Naive thymus-derived CD4-positive, alpha-beta T cell (primary cell): ENCODE data around the gene TMEM59L. TPM values are rescaled to one million over a fixed set of nuclear protein-coding genes. Genes with fewer than 3 reads are reported as not detected.

Source experiments
- ATAC-seq: fragments of 150-1000 bp; cut with Tn5 transposase; 2 replicates; pipeline ENCODE4 v1.10.0; 2021; ENCODE audit warnings: mild to moderate bottlenecking, moderate library complexity
- CTCF ChIA-PET: fragments of 350-600 bp; sonication (Branson Sonifier 250); formaldehyde crosslinking; loops from one replicate; lab custom pipeline; 2021; ENCODE audit warnings: antibody characterized with exemption; lab: Charles Lee
- POLR2A ChIA-PET: fragments of 350-600 bp; sonication (Branson Sonifier 250); formaldehyde crosslinking; loops from one replicate; lab custom pipeline; 2021; ENCODE audit warnings: antibody characterized with exemption, inconsistent platforms; lab: Charles Lee
- DNase-seq, 9 donors: peaks; one replicate each; pipeline versions ENCODE4 v3.0.0 to v3.0.0-alpha.2; 2020 to 2022; ENCODE audit warnings: mixed read lengths in 1 of 9
- H3K27ac ChIP-seq: one replicate; pipeline ENCODE4 v1.7.0; 2013; ENCODE audit warnings: mild to moderate bottlenecking, low read depth, low read length, moderate library complexity
- H3K27me3 ChIP-seq, 2 donors: one replicate each; pipeline ENCODE4 v1.7.0; 2013; ENCODE audit warnings: low read length in 2 of 2, mild to moderate bottlenecking in 2 of 2, moderate library complexity in 2 of 2; ENCODE audit not compliant: control insufficient read depth in 2 of 2, insufficient read depth in 2 of 2
- H3K36me3 ChIP-seq, 3 experiments: 1 replicate in 2 of 3; 2 replicates in 1 of 3; pipeline ENCODE4 v1.7.0; 2013; ENCODE audit warnings: low read length in 3 of 3, mild to moderate bottlenecking in 3 of 3, moderate library complexity in 1 of 3; ENCODE audit not compliant: insufficient read depth in 3 of 3, control insufficient read depth in 2 of 3
- H3K4me1 ChIP-seq, 2 donors: one replicate each; pipeline ENCODE4 v1.7.0; 2013; ENCODE audit warnings: low read length in 2 of 2, mild to moderate bottlenecking in 2 of 2, moderate library complexity in 1 of 2; ENCODE audit not compliant: control insufficient read depth in 2 of 2, insufficient read depth in 2 of 2
- H3K4me3 ChIP-seq: 2 replicates; pipeline ENCODE4 v1.7.0; 2013; ENCODE audit warnings: mild to moderate bottlenecking, low read length
- H3K9me3 ChIP-seq, 3 experiments: 1 replicate in 2 of 3; 2 replicates in 1 of 3; pipeline ENCODE4 v1.7.0; 2013; ENCODE audit warnings: low read length in 3 of 3; ENCODE audit not compliant: control insufficient read depth in 2 of 3
- H3K27ac Mint-ChIP-seq, 9 donors: one replicate each; pipeline ENCODE4 v1.8.0; 2020 to 2022; ENCODE audit warnings: mixed read lengths in 9 of 9, mild to moderate bottlenecking in 8 of 9, moderate library complexity in 5 of 9, inconsistent platforms in 2 of 9
- H3K27me3 Mint-ChIP-seq, 5 donors: one replicate each; pipeline ENCODE4 v1.8.0; 2021 to 2022; ENCODE audit warnings: mixed read lengths in 5 of 5, mild to moderate bottlenecking in 1 of 5
- H3K36me3 Mint-ChIP-seq, 5 donors: one replicate each; pipeline ENCODE4 v1.8.0; 2020 to 2022; ENCODE audit warnings: mixed read lengths in 5 of 5, mild to moderate bottlenecking in 3 of 5, inconsistent platforms in 1 of 5
- H3K4me1 Mint-ChIP-seq, 7 donors: one replicate each; pipeline ENCODE4 v1.8.0; 2020 to 2022; ENCODE audit warnings: mixed read lengths in 7 of 7, mild to moderate bottlenecking in 3 of 7, inconsistent platforms in 1 of 7
- H3K4me3 Mint-ChIP-seq, 10 donors: one replicate each; pipeline ENCODE4 v1.8.0; 2020 to 2022; ENCODE audit warnings: mild to moderate bottlenecking in 10 of 10, mixed read lengths in 10 of 10, moderate library complexity in 6 of 10, inconsistent platforms in 2 of 10
- H3K9me3 Mint-ChIP-seq, 11 donors: one replicate each; pipeline ENCODE4 v1.8.0; 2020 to 2022; ENCODE audit warnings: mixed read lengths in 11 of 11, mild to moderate bottlenecking in 4 of 11, inconsistent platforms in 1 of 11, moderate library complexity in 1 of 11
- intact Hi-C, 2 donors: fragments of 100-400 bp; cut with micrococcal nuclease; formaldehyde crosslinking; loops; one replicate each; pipeline ENCODE4 v1.15.1; 2023
- polyA plus RNA-seq, 2 donors: library from polyadenylated mRNA; unstranded; fragments of 300-500 nt; fragmentation: Illumina TruSeq; gene quantifications; one replicate each; pipeline ENCODE4 v1.2.3, GENCODE V29; 2021
- total RNA-seq, 6 experiments: library from RNA in 5 of 6; stranded (reverse) in 5 of 6; gene quantifications; 1 replicate in 5 of 6; 2 replicates in 1 of 6; pipeline ENCODE4 v1.2.3 and lab custom pipeline; 2021 to 2026

TMEM59L gene
- total and polyA plus RNA-seq, 7 experiments from 2014 or later, result 0.22 to 0.74 (median 0.30) TPM; not detected in 3

DNA sequence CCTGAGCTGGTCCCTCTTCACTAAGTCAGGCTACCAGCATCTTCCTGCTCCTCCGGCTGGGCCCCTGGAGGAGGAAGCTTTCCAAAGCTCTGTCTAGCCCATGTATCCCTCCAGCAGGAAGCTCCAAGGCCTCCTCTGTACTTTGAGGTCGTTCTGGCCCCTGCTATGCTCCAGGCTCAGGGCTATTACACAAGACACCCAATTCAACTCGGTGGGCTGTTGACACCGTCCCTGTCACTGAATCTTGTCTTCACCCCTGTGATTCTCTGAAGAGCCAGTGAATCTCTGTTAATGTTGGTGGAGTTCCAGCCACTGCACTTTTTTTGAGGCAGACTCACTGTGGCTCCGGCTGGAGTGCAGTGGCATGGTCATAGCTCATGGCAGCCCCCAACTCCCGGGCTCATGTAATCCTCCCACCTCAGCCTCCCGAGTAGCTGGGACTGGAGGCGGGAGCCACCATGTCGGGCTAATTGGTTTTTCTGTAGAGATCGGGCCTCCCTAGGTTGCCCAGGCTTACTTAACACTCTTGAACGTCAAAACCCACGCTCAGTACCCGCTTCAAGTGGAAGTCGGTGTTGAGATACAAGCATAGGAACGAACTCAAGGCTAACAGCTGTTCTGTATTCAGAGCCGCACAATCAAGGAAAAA lies 24.6 kb upstream of the TMEM59L start:
- ChIA-PET POLR2A (interaction anchor here (1.2 to 2.9 kb wide), 12 partner anchors 12 to 332 kb away, joined by 3 to 47 read pairs (median 10); partner anchors contain the start of genes COPE, DDX49, ELL and FKBP8), CTCF (interaction anchor here (0.7 to 2.2 kb wide), 9 partner anchors 15 to 325 kb away, joined by 3 to 10 read pairs (median 4); partner anchors contain the start of gene KXD1)
- intact Hi-C loops, result loop anchor here (1.0 to 10.0 kb wide), 8 partner anchors 17 to 331 kb away; partner anchors contain the start of genes UBA52 (in 2 of the 2), COPE (in 1 of the 2), CRTC1 (in 1 of the 2) and DDX49 (in 1 of the 2)
- peak overlapping the region; percentile 88 for H3K27ac ChIP-seq
- peaks cover 0 to 7% (median 0%) of the 10 kb centered on the region in 3 experiments for H3K36me3 ChIP-seq
- ATAC-seq (peak; percentile 2), DNase-seq (no peak)
- Mint-ChIP-seq H3K9me3 (peaks cover 0 to 2% (median 0%) of the 10 kb centered on the region in 11 donors), H3K27me3 (no peaks in the 10 kb centered on the region), H3K27ac (peak overlapping the region; percentile 89 to 96 (median 93)), H3K36me3 (peaks cover 0 to 18% (median 0%) of the 10 kb centered on the region in 5 donors), H3K4me1 (peaks cover 20 to 52% (median 38%) of the 10 kb centered on the region in 7 donors), H3K4me3 (peak overlapping the region; percentile 80 to 95 (median 92))
- peak overlapping the region; percentile 72 for H3K4me3 ChIP-seq
- no peaks in the 10 kb centered on the region for H3K27me3 ChIP-seq
- H3K4me1 ChIP-seq, result peaks cover 18 to 33% of the 10 kb centered on the region in 2 donors
- no peaks in the 10 kb centered on the region for H3K9me3 ChIP-seq

- peaks cover 18 to 33% of the 10 kb centered on the region in 2 donors for H3K4me1 ChIP-seq
- Mint-ChIP-seq H3K27me3 (peaks cover 0 to 3% (median 0%) of the 10 kb centered on the region in 5 donors), H3K27ac (peak within 1 kb of the TSS; percentile 89 to 96 (median 93)), H3K4me1 (peaks cover 20 to 56% (median 42%) of the 10 kb centered on the region in 7 donors), H3K9me3 (peaks cover 0 to 2% (median 0%) of the 10 kb centered on the region in 11 donors), H3K4me3 (peak within 1 kb of the TSS; percentile 80 to 95 (median 92)), H3K36me3 (peaks cover 0 to 18% (median 0%) of the 10 kb centered on the region in 5 donors)
- H3K9me3 ChIP-seq, result no peaks in the 10 kb centered on the region
- H3K27ac ChIP-seq, result peak within 1 kb of the TSS; percentile 88
- ChIA-PET POLR2A (interaction anchor here (0.6 to 2.9 kb wide), 18 partner anchors 13 to 332 kb away, joined by 3 to 47 read pairs (median 6); partner anchors contain the start of genes COPE, DDX49, ELL and FKBP8), CTCF (interaction anchor here (0.7 to 2.2 kb wide), 12 partner anchors 16 to 324 kb away, joined by 3 to 10 read pairs (median 4); partner anchors contain the start of genes KXD1 and UBA52)
- peak; percentile 77 to 92 (median 89) for DNase-seq
- peak within 1 kb of the TSS; percentile 72 for H3K4me3 ChIP-seq
- no peaks in the 10 kb centered on the region for H3K27me3 ChIP-seq
- intact Hi-C loops, result loop anchor here (1.0 to 10.0 kb wide), 16 partner anchors 17 to 331 kb away; partner anchors contain the start of genes COPE (in 2 of the 2), CRTC1 (in 2 of the 2), DDX49 (in 2 of the 2) and ELL (in 2 of the 2)
- peaks cover 0 to 7% (median 0%) of the 10 kb centered on the region in 3 experiments for H3K36me3 ChIP-seq
- ATAC-seq, result peak; percentile 89
Measured at GRCh38 chr19:18588611-18589379, 23.9 kb upstream of the TMEM59L start, which contains the start of gene REX1BD. TSS of gene REX1BD (plus strand) at chr19:18588798. CDS start at chr19:18588802, 4 bp downstream.

DNA sequence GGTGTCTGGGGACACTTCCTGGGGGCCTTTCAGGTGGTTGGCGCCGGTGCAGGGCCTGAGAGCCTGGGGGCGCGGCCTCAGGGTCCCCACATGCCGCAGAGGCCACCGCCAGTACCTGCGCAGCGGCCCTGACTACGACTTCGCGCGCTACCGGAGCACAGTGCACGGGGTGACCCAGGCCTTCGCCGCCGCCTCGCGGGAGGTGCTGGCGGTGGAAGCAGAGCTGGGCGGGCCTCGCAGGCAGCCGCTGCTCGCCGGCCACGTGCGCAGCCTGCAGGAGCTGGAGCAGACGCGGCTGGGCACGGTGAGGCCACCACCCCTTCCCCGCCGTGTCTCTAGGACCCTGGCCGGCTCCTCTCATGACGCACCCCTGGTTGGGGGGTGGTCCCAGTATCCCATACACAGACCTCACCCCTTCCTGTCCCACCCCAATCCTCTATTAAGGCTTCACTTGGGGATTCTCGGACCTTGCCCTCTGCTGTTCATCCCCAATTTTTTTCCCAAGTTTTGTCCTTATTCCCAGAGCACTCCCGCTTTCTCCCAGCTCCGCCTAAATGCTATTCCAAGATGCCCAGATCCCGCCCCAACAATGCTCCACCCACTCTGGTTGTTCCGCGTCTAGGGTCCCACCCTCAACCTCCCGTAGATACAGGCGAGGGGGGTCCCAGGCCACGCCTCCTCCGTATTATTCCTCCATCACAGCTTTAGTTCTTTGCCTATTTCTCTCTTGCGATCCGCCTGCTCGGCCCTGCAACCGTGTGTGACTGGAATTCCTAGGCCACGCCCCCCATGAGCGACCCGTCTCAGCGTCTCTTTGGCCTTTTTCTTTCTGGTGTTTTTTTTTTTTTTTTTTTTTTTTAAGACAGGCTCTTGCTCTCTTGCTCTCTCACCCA lies 23.0 kb upstream of the TMEM59L start:
- Mint-ChIP-seq H3K27me3 (peaks cover 0 to 4% (median 0%) of the 10 kb centered on the region in 5 donors), H3K9me3 (peaks cover 0 to 2% (median 0%) of the 10 kb centered on the region in 11 donors), H3K27ac (peak overlapping the region; percentile 87 to 98 (median 92)), H3K4me1 (peaks cover 22 to 57% (median 43%) of the 10 kb centered on the region in 7 donors), H3K4me3 (peak overlapping the region; percentile 79 to 94 (median 90)), H3K36me3 (peaks cover 0 to 15% (median 0%) of the 10 kb centered on the region in 5 donors)
- no peaks in the 10 kb centered on the region for H3K9me3 ChIP-seq
- DNase-seq (peak in 3 of 9 donors; percentile 33 to 75 (median 60)), ATAC-seq (peak; percentile 68)
- H3K27ac ChIP-seq, result peak overlapping the region; percentile 88
- H3K36me3 ChIP-seq, result peaks cover 0 to 7% (median 0%) of the 10 kb centered on the region in 3 experiments
- POLR2A ChIA-PET, result interaction anchor here (0.6 to 2.9 kb wide), 19 partner anchors 13 to 331 kb away, joined by 3 to 47 read pairs (median 4); partner anchors contain the start of genes COPE, DDX49, ELL and FKBP8
- CTCF ChIA-PET, result interaction anchor here (0.8 to 2.2 kb wide), 9 partner anchors 17 to 260 kb away, joined by 3 to 10 read pairs (median 4); partner anchors contain the start of gene UBA52
- H3K4me1 ChIP-seq, result peaks cover 21 to 40% of the 10 kb centered on the region in 2 donors
- H3K27me3 ChIP-seq, result no peaks in the 10 kb centered on the region
- intact Hi-C loops, result loop anchor here (1.0 to 10.0 kb wide), 15 partner anchors 32 to 330 kb away; partner anchors contain the start of genes COPE (in 2 of the 2), CRTC1 (in 2 of the 2), DDX49 (in 2 of the 2) and KXD1 (in 2 of the 2)
- H3K4me3 ChIP-seq, result peak overlapping the region; percentile 72

DNA sequence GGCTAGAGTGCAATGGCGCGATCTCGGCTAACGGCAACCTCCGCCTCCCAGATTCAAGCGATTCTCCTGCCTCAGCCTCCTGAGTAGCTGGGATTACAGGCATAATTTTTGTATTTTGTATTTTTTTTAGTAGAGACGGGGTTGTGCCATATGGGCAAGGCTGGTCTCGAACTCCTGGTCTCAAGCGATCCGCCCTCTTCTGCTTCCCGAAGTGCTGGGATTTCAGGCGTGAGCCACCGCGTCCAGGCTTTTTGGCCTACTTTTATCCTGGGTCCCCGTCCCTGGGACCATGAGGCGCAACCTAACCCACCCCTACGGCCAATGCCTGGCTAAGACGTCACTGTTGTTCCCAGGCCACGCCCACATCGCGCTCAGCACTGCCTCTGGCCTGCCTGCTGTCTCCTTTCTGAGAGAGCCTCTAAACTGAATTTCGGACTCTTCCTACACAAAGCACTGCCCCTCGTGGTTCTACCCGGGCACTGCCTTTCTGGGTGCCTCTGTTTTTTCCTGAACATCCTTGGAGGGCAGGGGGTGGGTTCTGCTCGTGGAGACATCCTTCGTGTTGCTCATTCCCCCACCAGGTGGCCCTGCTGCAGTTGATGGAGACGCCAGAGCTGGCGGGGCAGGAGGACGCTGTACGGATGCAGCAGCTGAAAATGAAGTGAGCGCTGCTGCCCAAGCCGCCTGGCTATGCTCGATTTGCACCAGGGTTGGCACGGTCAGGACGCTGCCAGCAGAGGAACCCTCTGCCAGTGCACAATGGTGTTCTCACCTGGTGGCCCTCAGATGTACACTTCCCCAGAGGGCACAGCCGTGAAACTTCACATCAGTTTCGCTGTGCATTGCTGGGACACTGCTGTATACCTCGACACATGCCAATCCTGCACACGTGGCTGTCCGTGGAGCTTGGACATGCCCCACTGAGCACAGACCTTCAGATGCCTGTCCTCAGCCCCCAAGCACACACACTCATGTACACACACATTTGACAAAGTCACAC lies 22.1 kb upstream of the TMEM59L start:
- Histone ChIP-seq H3K4me1 (peaks cover 25 to 40% of the 10 kb centered on the region in 2 donors), H3K4me3 (no peak overlapping the region), H3K36me3 (peaks cover 0 to 7% (median 0%) of the 10 kb centered on the region in 3 experiments), H3K27ac (peak overlapping the region; percentile 88), H3K27me3 (no peaks in the 10 kb centered on the region), H3K9me3 (no peaks in the 10 kb centered on the region)
- Mint-ChIP-seq H3K36me3 (peaks cover 0 to 12% (median 0%) of the 10 kb centered on the region in 5 donors), H3K4me3 (peak overlapping the region; percentile 71 to 94 (median 89)), H3K27ac (peak overlapping the region; percentile 67 to 98 (median 91)), H3K9me3 (peaks cover 0 to 2% (median 0%) of the 10 kb centered on the region in 11 donors), H3K4me1 (peaks cover 21 to 60% (median 45%) of the 10 kb centered on the region in 7 donors), H3K27me3 (peaks cover 0 to 10% (median 0%) of the 10 kb centered on the region in 5 donors)
- DNase-seq, result peak in 4 of 9 donors; percentile 21 to 43 (median 34)
- POLR2A ChIA-PET, result interaction anchor here (0.7 to 2.9 kb wide), 4 partner anchors 19 to 309 kb away, joined by 3 to 29 read pairs (median 4); partner anchors contain the start of genes ELL, JUND and UBA52
- no peak for ATAC-seq
- CTCF ChIA-PET, result interaction anchor here (2.2 kb wide), 1 partner anchor 71 kb away, joined by 10 read pairs; no protein-coding TSS in a partner anchor
- intact Hi-C loops, result no loop called here
